NAMALWA (cell line): ENCODE results near the gene LEFTY2.
"Not testable (repeated sequence)": the region's sequence is repeated elsewhere in the genome, so short reads cannot be mapped to it uniquely, and the experiment has no call there.

Experiments
- DNase-seq: peaks from one replicate; pipeline ENCODE4 v3.0.0-alpha.2; 2015; ENCODE audit warnings: low spot score

LEFTY2 gene

GRCh38 chr1:225899044-225899925 is 41.7 kb downstream of the LEFTY2 start:
- no peak for DNase-seq

- DNase-seq: no peak
Observed at GRCh38 chr1:225897595-225898514, 43.2 kb downstream of the LEFTY2 start.

GRCh38 chr1:225896937-225897549 is 44.0 kb downstream of the LEFTY2 start:
- DNase-seq: peak; percentile 62

GRCh38 chr1:225896494-225896893 is 44.5 kb downstream of the LEFTY2 start:
- DNase-seq: no peak

GRCh38 chr1:225892307-225892706 is 48.7 kb downstream of the LEFTY2 start:
- no peak for DNase-seq

GRCh38 chr1:225891229-225891972 is 49.6 kb downstream of the LEFTY2 start:
- no peak for DNase-seq

- DNase-seq: no peak
Observed at GRCh38 chr1:225890346-225891228, 50.4 kb downstream of the LEFTY2 start.

GRCh38 chr1:225889743-225890142 is 51.3 kb downstream of the LEFTY2 start:
- no peak for DNase-seq

GRCh38 chr1:225888898-225889601 is 52.0 kb downstream of the LEFTY2 start, which contains the start of gene LEFTY1:
LEFTY1 (minus strand) TSS chr1:225889146; CDS start chr1:225889066, 80 bp downstream.
- no peak for DNase-seq

GRCh38 chr1:225888289-225888897 is 52.6 kb downstream of the LEFTY2 start:
- no peak for DNase-seq

GRCh38 chr1:225887554-225888288 is 53.3 kb downstream of the LEFTY2 start:
- not testable (repeated sequence) for DNase-seq

- DNase-seq: no peak
Observed at GRCh38 chr1:225887030-225887314, 54.0 kb downstream of the LEFTY2 start.
